PC-9 (cell line): ENCODE results near the gene TRAF4. TPM values are rescaled to one million over a fixed set of nuclear protein-coding genes. Genes with fewer than 3 reads are reported as not detected.

Experiments
- BruUV-seq: library from RNA; stranded (reverse); fragments of 400-500 nt; replicated peaks from 2 replicates; lab custom pipeline; 2021; lab: Mats Ljungman, UMichigan
- CTCF ChIA-PET: fragments of 300-600 bp; sonication (Branson Sonifier 250); formaldehyde crosslinking; loops from one replicate; lab custom pipeline; 2022; ENCODE audit warnings: antibody characterized with exemption; lab: Charles Lee
- POLR2A ChIA-PET: fragments of 300-600 bp; sonication (Branson Sonifier 250); formaldehyde crosslinking; loops from one replicate; lab custom pipeline; 2022; ENCODE audit warnings: antibody characterized with exemption; ENCODE audit not compliant: unreplicated experiment; lab: Charles Lee
- DNase-seq, 2 experiments: peaks; one replicate each; pipeline versions ENCODE4 v3.0.0 to v3.0.0-alpha.2; 2015 to 2022; ENCODE audit warnings: mixed read lengths in 1 of 2
- H2AFZ ChIP-seq: fragments of 200-600 bp; sonication (generic); 2 replicates; pipeline ENCODE4 v1.8.1; 2017; ENCODE audit warnings: antibody characterized with exemption
- H3F3A ChIP-seq: fragments of 200-600 bp; sonication (generic); 2 replicates; pipeline ENCODE4 v1.8.1; 2017; ENCODE audit warnings: antibody characterized with exemption, mild to moderate bottlenecking, low read depth; ENCODE audit not compliant: insufficient read depth
- H3K27ac ChIP-seq: fragments of 200-600 bp; sonication (generic); 2 replicates; pipeline ENCODE4 v1.6.1; 2016; ENCODE audit warnings: mixed run types
- H3K27me3 ChIP-seq: fragments of 200-600 bp; sonication (generic); 2 replicates; pipeline ENCODE4 v1.6.1; 2016; ENCODE audit warnings: low read depth, mixed run types; ENCODE audit not compliant: insufficient read depth
- H3K36me3 ChIP-seq: fragments of 200-600 bp; sonication (generic); 2 replicates; pipeline ENCODE4 v1.6.1; 2016; ENCODE audit warnings: low read depth, mixed run types
- H3K4me1 ChIP-seq: fragments of 200-600 bp; sonication (generic); replicated peaks from 2 replicates; pipeline ENCODE4 v1.6.1; 2016; ENCODE audit warnings: mixed run types; ENCODE audit not compliant: insufficient read depth
- H3K4me2 ChIP-seq: fragments of 200-600 bp; sonication (generic); 2 replicates; pipeline ENCODE4 v1.6.1; 2017; ENCODE audit warnings: mixed run types
- H3K4me3 ChIP-seq: fragments of 200-600 bp; sonication (generic); 2 replicates; pipeline ENCODE4 v1.6.1; 2016; ENCODE audit warnings: mixed run types
- H3K79me2 ChIP-seq: fragments of 200-600 bp; sonication (generic); 2 replicates; pipeline ENCODE4 v1.6.1; 2017; ENCODE audit warnings: low read depth, mixed run types
- H3K9me2 ChIP-seq: fragments of 200-600 bp; sonication (generic); 2 replicates; pipeline ENCODE4 v1.8.1; 2017; ENCODE audit warnings: mild to moderate bottlenecking; ENCODE audit not compliant: insufficient read depth
- H3K9me3 ChIP-seq: fragments of 200-600 bp; sonication (generic); 2 replicates; pipeline ENCODE4 v1.8.1; 2016; ENCODE audit warnings: low read depth; ENCODE audit not compliant: insufficient read depth
- H4K20me1 ChIP-seq: fragments of 200-600 bp; sonication (generic); 2 replicates; pipeline ENCODE4 v1.8.1; 2017; ENCODE audit not compliant: insufficient read depth
- EZH2 ChIP-seq: fragments of 200-600 bp; sonication (generic); IDR thresholded peaks from 2 replicates; pipeline ENCODE4 v1.8.0; 2017; ENCODE audit warnings: antibody characterized with exemption, low read depth
- intact Hi-C: fragments of 100-400 bp; cut with micrococcal nuclease; formaldehyde crosslinking; loops from one replicate; pipeline ENCODE4 v1.10.0; 2022; ENCODE audit not compliant: unreplicated experiment
- total RNA-seq: library from RNA; stranded (reverse); gene quantifications from 2 replicates; pipeline ENCODE4 v1.2.3, GENCODE V29; 2021
- TF ChIP-seq, protein P1 (sequence below): fragments of 200-600 bp; sonication (generic); conservative IDR thresholded peaks from 2 replicates; pipeline ENCODE4 v1.6.1; 2017; ENCODE audit warnings: mixed run types, antibody characterized with exemption, mild to moderate bottlenecking, moderate library complexity

TRAF4 gene
- total RNA-seq, 1 experiment from 2014 or later, result 159 TPM

DNA sequence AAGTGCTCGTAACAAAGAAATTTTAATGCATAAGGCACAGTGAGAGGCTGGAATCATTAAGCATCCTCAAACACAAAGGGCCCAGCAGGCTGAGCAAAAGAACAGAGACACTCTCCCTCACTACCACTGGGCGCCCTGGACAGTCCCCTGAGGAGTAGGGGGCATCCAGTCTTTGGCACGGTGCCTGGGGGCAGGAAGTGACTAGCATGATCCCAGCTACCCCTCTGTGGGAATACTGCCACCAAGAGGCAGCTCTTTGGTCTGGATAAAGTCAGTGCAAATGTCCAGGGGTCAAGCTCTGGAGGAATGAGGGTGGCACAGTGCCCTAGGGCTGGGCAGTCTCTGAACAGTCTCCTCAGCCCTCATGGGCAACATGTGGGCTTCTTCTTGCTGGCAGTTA is 29.5 kb upstream of the TRAF4 start:
- TF ChIP-seq, protein P1, sequence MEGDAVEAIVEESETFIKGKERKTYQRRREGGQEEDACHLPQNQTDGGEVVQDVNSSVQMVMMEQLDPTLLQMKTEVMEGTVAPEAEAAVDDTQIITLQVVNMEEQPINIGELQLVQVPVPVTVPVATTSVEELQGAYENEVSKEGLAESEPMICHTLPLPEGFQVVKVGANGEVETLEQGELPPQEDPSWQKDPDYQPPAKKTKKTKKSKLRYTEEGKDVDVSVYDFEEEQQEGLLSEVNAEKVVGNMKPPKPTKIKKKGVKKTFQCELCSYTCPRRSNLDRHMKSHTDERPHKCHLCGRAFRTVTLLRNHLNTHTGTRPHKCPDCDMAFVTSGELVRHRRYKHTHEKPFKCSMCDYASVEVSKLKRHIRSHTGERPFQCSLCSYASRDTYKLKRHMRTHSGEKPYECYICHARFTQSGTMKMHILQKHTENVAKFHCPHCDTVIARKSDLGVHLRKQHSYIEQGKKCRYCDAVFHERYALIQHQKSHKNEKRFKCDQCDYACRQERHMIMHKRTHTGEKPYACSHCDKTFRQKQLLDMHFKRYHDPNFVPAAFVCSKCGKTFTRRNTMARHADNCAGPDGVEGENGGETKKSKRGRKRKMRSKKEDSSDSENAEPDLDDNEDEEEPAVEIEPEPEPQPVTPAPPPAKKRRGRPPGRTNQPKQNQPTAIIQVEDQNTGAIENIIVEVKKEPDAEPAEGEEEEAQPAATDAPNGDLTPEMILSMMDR, result no peak
- no peak for TF ChIP-seq EZH2
- ChIA-PET POLR2A (no interaction called here), CTCF (no interaction called here)
- H3F3A ChIP-seq, result peaks cover 61% of the 10 kb centered on the region
- intact Hi-C loops, result no loop called here
- no peak overlapping the region for H3K27ac ChIP-seq
- H3K4me2 ChIP-seq, result no peak overlapping the region
- no TSS peak for BruUV-seq
- no peak overlapping the region for H2AFZ ChIP-seq
- H3K4me3 ChIP-seq, result no peak overlapping the region
- no peak for DNase-seq
- H3K36me3 ChIP-seq, result peaks cover 6% of the 10 kb centered on the region
- H3K4me1 ChIP-seq, result peaks cover 29% of the 10 kb centered on the region
- H4K20me1 ChIP-seq, result no peaks in the 10 kb centered on the region
- H3K9me2 ChIP-seq, result no peaks in the 10 kb centered on the region
- no peaks in the 10 kb centered on the region for H3K27me3 ChIP-seq
- H3K9me3 ChIP-seq, result no peaks in the 10 kb centered on the region
- peaks cover 31% of the 10 kb centered on the region for H3K79me2 ChIP-seq

DNA sequence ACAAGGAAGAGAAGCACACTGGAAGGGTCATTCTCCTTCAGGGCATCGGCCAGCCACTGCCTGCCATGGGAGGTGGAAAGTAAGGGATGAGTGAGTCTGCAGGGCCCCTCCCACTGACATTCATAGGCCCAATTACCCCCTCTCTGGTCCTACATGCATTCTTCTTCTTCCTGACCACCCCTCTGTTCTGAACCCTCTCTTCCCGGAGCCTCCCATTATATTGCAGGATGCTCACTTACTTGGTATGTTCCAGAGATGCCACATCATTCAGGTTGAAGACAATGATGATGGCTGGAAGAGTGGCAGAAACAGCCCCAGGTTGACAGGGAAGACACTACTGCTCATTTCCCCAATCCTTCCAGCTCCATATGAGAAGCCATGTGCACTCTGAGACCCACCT is 28.6 kb upstream of the TRAF4 start:
- POLR2A ChIA-PET, result no interaction called here
- BruUV-seq, result no TSS peak
- H2AFZ ChIP-seq, result no peak overlapping the region
- H3K27ac ChIP-seq, result no peak overlapping the region
- no peaks in the 10 kb centered on the region for H3K27me3 ChIP-seq
- CTCF ChIA-PET, result no interaction called here
- no peak overlapping the region for H3K4me3 ChIP-seq
- no peak for TF ChIP-seq EZH2
- TF ChIP-seq, protein P1, result no peak
- no peaks in the 10 kb centered on the region for H3K9me2 ChIP-seq
- H3F3A ChIP-seq, result peaks cover 59% of the 10 kb centered on the region
- H3K9me3 ChIP-seq, result no peaks in the 10 kb centered on the region
- peaks cover 36% of the 10 kb centered on the region for H3K79me2 ChIP-seq
- H4K20me1 ChIP-seq, result no peaks in the 10 kb centered on the region
- 0 out of 2 replicates have a peak overlapping the region, but pooled peaks have one; percentile 97 for H3K4me2 ChIP-seq
- DNase-seq, result no peak
- intact Hi-C loops, result loop anchor here (5.0 kb wide), 1 partner anchor 187 kb away; the partner anchor contains the start of gene DHRS13
- H3K36me3 ChIP-seq, result peaks cover 6% of the 10 kb centered on the region
- H3K4me1 ChIP-seq, result peaks cover 25% of the 10 kb centered on the region

DNA sequence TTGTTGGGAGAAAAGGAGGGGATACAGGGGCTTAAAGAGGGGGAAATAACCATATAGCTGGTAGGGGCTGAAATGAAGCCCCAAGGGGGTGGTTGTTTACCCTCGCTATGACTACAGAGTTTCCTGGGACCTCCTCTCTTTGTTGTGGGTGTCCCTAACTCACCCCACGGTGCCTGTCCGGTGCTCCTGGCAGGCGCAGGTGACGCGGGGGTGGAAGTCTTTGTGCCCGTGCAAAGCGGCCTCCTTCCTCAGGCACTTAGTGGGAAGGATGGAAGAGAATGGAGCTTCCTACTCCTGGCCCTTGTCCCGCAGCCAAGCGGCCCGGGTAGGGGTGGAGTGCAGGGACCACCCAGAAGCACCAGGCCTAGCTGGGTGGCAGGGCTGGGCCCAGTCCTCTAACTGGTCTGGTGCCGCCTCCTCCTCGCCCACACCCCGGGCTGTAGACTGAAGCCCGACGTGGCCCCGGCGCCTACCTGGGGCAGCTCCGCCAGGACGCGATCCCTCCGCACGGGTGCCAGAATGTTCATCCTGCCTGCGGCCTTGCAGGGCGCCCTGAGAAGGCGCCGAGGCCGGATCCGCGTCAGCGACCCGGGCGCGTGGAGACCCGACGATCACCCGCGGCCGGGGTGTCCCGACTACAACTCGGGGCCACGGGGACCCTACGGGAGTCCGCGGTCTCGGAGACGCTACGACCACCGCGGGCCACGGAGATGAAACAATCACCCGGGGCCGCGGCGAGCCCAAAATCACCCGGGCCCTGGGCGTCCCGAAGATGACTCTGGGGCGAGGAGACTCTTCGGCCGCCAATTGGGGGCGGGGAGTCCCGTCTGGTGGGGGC is 26.9 kb upstream of the TRAF4 start:
- DNase-seq, result peak in 1 of 2 experiments; percentile 25
- POLR2A ChIA-PET, result interaction anchor here (0.6 kb wide), 1 partner anchor 139 kb away, joined by 6 read pairs; no protein-coding TSS in a partner anchor

More for the DNA sequence above, 26.9 kb upstream of the TRAF4 start:
- peak overlapping the region; percentile 82 for H3K27ac ChIP-seq
- H3K4me3 ChIP-seq, result peak overlapping the region; percentile 87
- H3K4me1 ChIP-seq, result peaks cover 28% of the 10 kb centered on the region
- TSS peak; percentile 25 for BruUV-seq
- peaks cover 13% of the 10 kb centered on the region for H4K20me1 ChIP-seq
- H3K27me3 ChIP-seq, result no peaks in the 10 kb centered on the region
- peaks cover 53% of the 10 kb centered on the region for H3K79me2 ChIP-seq
- H3K9me2 ChIP-seq, result no peaks in the 10 kb centered on the region
- H3K4me2 ChIP-seq, result peak overlapping the region; percentile 97
- TF ChIP-seq EZH2, result no peak
- TF ChIP-seq, protein P1, result no peak
- intact Hi-C loops, result loop anchor here (5.0 kb wide), 1 partner anchor 185 kb away; the partner anchor contains the start of gene DHRS13
- no peaks in the 10 kb centered on the region for H3K9me3 ChIP-seq
- peaks cover 23% of the 10 kb centered on the region for H3K36me3 ChIP-seq
- peak overlapping the region; percentile 91 for H2AFZ ChIP-seq
- H3F3A ChIP-seq, result peaks cover 66% of the 10 kb centered on the region
- CTCF ChIA-PET, result interaction anchor here (0.7 kb wide), 1 partner anchor 401 kb away, joined by 3 read pairs; no protein-coding TSS in a partner anchor
